ENCODE measurements around the gene GDAP2.
A peak's percentile ranks its signal among the peaks of the same experiment; 100 is the strongest.

Gene GDAP2, protein sequence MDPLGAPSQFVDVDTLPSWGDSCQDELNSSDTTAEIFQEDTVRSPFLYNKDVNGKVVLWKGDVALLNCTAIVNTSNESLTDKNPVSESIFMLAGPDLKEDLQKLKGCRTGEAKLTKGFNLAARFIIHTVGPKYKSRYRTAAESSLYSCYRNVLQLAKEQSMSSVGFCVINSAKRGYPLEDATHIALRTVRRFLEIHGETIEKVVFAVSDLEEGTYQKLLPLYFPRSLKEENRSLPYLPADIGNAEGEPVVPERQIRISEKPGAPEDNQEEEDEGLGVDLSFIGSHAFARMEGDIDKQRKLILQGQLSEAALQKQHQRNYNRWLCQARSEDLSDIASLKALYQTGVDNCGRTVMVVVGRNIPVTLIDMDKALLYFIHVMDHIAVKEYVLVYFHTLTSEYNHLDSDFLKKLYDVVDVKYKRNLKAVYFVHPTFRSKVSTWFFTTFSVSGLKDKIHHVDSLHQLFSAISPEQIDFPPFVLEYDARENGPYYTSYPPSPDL

DNA sequence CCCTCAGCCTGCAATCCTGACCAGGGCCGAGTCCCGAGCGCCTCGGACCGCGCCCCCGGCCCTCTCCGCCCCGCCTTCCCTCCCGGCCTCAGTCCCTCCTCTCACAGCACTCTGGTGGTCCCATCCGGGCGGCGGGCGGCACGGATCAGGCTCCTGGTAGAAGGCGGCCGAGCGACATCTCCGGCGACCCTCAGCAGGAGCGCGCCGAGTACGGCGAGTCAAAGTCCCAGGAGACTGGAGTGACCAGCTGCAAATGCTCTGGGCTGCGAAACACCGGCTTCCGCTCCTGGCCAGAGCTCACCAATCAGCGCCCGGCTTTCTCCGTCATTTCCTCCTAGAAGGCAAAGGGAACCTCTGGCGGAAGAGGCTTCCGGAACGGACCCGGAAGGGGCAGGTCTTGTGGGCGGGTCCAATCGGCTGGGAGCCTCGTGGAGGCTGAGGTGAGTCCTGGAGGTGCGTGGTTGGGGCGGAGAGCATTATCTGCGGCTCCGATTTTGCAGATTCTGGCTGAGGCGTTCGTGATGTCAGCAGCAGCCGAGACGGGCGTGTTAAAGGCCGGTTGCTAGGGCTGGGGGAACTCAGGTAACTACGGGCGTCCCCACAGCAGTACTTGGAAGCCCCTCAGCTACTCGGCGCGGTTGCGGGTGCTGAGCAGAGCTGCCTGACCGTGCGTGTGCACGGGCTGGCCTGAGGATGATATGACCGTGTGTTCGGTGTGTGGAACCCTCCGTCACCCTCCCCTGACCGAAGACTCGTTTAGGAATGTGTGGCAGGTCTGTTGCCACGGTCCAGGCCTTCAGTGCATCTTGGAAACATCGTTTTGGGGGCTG lies at the start of gene GDAP2, which contains the start of gene WDR3:
Gene GDAP2 (minus strand): TSS at position 279 of the 830 bp plus-strand sequence. CDS start 9,264 bp downstream, outside the sequence.
Gene WDR3 (plus strand): TSS at position 397 of the 830 bp plus-strand sequence. CDS start 3,581 bp downstream, outside the sequence.
- peak; percentile 94 for DNase-seq

DNA sequence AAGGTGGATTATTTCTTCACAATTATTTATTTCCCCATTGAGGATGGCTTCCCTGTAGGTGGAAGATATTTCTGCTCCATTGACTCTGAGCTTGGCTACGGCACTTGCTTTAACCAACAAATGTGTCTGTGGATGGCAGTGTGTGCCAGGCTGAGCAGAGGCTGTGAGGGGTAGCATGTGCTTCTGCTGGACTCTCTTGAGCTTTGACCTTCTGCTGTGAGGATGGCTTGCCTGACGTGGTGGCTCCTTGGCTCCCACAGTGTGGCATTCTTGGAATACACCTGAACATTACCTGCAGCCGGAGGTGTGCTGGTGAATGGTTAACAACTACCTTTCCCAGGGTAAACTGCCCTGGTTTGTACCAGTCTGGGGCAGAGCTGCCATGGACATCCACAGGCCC lies 47.0 kb upstream of the GDAP2 start:
- no peak for DNase-seq

DNA sequence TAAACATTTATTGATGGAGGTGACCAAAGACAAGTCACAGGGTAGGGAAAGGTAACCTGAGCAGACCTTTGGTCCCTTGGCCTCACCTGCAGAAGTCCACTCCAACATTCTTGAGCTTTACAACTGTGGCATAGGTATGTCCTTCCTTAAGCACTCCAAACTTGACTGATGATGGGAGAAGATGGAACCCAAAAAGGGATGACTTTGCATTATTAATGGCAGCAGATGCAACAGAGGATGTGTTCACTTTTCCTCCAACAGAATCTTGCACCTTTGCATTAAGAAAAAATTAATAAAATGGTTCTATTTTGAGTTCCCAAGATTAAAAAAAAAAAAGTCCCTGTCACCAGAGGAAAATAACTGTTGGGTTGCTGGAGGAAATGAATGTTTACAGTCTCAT lies 42.4 kb upstream of the GDAP2 start:
- no peak for DNase-seq

DNA sequence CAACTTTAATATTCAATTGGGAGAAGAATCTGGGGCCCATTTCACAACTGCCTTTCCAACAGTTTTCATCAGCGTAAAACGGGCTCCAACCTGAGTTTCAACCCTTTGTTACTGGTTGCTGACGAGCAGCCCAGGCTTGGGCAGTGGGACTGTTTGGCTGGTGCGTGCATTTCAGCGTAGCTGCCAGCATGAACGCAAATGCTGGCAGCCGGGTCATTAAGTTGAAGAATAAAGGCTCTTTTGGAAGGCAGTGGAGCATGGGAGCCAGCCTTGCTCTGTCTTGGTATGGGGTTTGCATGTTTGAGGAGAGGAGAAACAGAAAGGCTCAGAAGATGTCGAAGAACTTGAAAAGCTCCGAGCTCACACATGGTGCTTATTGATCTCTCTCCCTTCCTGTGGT lies 40.8 kb upstream of the GDAP2 start:
- DNase-seq, result no peak

DNA sequence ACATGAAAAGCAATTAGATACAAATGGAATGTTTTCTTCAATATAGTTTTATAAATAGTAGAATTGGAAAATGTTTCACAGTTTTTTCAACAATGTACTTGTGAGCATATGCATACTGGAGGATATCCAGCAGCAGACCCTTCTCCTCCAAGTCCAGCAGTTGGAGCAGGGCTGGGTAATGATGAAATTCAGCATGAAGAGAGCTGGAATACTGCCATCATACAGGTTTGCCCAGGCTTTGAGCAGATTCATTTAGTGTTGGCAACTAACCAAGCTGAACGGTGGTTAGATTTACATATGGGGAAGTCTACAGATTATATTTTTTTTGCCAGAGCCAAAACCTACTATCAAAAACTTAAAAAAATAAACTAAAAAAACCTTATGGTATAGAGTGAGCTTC lies 38.5 kb upstream of the GDAP2 start:
- no peak for DNase-seq

DNA sequence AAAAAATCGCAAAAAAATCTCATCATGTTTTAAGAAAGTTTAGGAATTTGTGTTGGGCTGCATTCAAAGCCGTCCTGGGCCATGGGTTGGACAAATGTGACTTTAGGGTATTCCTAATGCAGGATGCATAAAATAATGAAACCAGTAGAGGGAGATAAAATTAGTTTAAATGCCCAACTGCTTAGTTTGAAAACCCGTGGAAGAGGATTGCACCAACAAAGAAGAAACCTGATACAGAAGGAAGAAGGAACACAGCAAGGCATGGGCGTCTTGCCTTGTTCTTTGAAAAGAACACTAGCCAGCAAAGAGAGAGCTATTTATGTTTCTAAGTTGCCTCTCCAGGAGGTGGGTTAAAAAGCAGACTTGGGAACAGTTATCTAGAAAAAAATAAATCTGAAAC lies 38.1 kb upstream of the GDAP2 start:
- DNase-seq, result peak; percentile 1

DNA sequence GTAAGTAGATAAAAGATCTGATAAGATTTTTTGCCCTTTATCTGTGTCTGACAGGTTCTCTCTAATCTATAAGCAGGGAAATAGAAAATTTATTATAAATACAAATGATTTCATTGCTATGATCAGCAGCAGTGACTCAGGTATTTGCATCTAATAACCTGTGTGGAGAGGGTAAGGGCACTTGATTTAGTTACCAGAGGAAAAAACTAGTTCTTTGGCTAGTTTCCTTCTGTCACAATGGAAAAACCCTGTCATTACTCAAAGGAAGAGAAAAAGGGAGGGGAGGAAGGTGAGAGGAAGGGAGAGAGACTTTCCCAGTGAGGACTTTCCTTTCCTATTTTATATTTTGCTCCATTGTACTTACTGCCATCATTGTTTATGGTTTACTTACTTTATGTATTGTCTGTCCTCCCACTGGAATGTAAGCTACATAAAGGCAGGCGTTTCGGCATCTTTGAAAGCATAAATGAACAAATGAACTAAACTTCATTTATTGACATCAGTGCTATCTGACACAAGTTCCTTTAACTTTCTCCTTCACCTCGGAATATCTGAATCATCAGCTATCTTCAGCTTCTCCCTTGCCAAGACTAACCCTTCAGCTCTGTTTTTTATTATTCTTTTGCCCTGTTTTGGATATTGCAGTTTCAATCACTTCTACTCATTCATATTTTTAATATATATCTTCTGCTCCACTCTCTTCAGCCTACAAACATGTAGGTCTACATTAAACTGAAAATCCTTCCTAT lies 35.0 kb upstream of the GDAP2 start:
- no peak for DNase-seq

DNA sequence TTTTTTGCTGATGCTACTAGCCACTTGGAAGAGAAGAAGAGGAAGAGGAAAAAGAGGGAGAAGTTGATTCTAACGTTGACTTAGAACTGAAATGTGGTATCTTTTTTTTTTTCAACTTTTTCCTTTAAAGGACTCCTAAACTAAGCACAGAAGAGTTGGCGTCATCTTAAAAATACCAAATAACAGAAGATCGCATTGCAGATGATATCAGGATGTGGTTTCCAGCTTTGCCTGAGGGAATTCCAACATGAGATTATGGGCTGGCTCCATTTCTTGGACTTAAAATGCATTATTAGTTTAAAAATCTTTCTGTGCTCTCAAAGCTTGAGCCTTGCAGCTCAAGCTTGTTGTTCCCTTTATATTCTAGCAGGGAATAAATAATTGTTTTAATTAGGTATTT lies 29.9 kb upstream of the GDAP2 start:
- DNase-seq, result no peak

DNA sequence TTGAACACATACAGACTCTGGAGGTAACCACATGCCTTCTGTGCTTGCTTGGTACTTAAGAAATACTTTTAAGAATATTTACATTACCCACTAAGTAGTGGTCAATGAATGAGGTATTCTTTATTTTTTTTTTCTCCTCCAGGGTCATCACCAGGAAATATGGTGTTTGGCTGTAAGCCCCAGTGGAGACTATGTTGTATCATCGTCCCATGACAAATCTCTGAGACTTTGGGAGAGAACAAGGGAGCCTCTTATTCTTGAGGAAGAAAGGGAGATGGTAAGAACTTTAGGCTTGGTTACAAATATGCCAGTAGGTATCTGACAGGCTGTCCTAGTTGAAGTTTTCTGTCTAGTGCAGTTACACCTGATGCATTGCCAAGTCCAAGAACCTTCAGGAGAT lies 23.0 kb upstream of the GDAP2 start:
- DNase-seq, result no peak

DNA sequence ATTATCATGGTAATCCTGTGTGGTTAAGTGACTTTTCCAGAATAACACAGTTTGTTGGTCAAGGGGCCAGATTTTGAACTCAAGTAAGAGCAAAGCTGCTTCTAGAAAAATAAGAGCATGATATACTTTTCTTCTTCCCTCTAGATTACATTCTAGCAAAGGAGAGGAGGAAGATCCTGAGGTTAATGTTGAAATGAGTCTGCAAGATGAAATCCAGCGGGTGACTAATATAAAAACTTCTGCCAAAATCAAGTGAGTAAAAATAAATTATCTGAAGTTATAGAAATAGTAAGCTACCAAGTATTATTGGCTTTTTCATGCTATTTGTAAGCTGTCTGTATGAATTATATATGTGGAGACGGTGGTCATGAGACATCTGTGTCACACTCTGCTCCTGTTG lies 12.9 kb upstream of the GDAP2 start:
- no peak for DNase-seq

DNA sequence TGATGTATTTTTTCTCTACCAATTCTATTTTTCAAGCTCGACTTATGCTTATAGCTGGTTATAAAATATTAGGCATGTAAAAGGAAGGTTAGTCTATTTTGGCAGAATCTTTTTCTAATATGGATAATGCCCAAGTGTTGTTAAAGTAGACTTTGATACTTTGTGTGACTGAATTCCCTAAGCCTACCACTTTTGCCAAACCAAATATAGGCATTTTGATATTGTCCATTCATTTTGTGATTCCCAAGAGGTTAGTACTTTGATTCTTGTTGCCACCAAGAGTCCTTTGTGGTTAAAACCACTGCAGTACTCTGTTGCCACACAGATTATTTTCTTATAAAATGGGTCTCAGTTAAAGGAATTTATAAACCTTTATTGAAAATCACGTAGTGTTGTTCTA lies 4.3 kb upstream of the GDAP2 start:
- no peak for DNase-seq

DNA sequence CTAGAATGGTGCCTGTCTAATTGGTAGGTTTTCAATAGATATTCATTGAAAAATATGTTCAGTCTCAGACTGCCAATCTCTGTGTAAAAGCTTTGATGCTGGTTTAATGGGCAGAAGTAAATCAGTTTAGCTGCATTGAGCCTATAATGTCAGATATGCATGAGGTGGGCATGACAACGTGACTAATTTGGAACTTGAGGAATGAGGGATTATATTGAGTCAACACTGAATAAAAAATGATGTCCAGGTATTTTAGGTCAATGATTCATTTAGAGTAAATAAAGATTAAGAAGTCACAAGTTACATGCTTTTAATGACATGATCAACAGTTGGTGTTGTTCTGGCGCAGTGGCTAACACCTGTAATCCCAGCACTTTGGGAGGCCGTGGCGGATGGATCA lies 3.2 kb upstream of the GDAP2 start:
- no peak for DNase-seq

DNA sequence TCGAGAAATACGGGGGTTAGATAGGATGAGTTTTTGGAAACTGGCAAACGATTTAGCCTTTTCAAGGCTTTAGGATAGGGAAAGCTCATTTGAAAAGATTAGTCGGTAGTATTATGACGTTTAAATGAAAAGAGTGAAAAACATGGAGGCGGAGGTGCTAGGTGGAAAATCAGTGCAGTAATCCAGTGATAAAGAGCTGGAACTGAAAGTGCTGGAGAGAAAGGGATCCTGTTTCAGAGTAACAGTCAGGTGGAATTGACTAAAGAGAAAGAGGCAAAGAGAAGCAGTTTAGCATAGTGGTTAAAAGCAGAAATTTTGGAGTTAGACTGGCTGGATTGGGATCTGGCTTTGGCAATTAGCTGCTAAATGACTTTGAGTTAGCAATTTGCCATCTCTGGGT lies 1.1 kb upstream of the GDAP2 start:
- no peak for DNase-seq

DNA sequence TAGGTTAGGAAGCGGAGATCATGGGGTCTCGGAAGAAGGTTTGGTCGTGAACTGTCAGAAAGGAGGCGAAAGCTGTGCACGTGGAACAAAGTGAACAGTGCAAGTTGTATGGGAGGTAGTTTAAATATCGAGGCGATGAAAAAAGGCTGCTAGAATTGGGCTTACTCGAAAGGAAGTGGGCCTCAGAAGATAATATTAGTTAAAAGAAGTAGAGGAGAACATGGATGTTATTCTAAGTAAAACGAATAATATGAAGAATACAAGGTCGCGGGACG lies 689 bp upstream of the GDAP2 start:
- no peak for DNase-seq

DNA sequence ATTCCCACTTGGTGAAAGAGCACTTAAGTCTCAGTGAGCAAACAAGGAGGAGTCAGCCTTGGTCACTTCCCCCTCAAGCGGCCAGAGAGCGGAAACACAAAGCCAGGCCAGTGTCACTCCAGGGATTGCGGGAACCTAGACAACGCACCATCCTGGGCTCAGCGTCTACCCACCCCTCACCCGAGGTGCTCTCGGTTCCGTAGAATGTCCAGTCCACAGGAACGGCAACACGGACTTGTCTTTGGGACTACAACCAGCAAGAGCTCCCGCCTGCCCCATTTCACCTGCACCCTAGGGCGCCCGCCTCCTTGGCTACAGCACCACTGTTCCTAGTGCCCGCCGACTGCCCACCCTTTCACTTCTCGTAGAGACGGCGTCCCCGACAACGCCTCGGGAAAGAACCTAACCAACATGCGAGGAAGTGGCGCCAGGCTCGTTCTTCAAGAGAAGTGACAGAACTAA lies 509 bp downstream of the GDAP2 start:
- DNase-seq, result peak; percentile 63

DNA sequence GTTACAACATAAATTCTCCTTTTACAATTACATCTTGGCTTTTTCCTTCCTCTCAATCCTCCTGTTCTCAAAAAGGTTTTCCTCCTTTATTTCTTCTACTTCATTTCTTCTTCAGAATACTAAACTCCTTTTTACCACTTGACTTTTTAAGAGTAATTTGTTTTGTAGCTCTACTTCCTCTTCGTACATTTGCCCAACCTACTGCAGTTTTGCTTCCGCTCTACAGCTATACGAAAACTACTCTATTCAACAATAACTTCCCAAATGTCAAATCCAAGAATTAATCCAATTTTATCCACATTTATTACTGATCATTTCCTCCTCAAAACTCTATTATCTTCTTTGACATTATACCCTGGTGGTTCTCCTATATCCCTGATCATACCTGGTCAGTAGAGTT lies 3.4 kb downstream of the GDAP2 start:
- DNase-seq, result no peak

DNA sequence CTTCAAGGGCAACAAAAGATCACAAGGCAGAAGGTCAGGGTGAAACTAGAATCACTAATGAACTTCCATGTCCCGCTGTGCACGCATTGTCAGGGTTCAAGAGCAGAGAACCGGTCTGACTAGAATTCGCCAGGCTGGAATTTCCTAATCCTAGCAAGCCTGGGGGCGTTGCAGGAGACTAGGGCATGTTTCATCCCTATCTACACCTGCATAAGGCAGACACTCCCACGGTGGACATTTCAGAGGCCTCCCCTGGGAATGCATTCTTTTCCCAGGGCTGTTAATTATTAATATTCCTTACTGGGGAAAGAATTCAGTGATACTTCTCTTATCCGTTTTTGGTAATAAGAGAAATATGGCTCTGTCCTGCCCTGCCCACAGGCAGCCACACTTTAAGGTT lies 6.7 kb downstream of the GDAP2 start:
- DNase-seq, result peak; percentile 0

DNA sequence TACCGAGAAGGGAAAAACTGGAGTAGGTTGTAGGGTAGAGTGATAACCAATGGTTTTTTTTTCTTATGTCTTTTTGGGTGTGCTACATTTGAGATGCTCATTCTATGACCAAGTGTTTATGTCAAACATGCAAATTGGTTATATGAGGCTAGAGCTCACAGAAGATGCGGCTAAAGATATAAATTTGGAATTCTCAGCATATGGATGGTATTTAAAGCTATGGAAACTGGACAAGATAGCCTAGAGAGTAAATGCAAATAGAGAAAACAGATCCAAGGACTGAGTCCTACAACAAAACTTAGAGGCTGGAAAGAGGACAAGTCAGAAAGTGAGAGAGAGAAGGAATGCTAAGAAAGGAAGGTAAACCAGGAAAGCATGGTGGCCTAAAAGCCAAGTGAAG lies 7.4 kb downstream of the GDAP2 start:
- no peak for DNase-seq

DNA sequence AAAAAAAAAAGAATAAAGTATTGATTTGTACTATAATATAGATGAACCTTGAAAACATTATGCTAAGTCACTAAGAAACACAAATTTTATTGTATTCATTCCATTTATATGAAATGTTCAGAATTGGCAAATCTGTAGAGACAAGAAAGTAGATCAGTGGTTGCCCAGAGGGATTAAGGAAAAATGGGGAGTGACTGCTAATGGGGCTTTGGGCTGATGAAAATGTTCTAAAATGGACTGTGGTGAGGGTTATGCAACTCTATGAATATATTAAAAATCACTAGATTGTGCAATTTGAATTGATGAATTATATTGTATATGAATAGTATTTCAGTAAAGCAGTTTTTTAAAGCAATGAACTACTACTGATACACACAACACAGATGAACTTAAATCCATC lies 10.0 kb downstream of the GDAP2 start:
- DNase-seq, result no peak

DNA sequence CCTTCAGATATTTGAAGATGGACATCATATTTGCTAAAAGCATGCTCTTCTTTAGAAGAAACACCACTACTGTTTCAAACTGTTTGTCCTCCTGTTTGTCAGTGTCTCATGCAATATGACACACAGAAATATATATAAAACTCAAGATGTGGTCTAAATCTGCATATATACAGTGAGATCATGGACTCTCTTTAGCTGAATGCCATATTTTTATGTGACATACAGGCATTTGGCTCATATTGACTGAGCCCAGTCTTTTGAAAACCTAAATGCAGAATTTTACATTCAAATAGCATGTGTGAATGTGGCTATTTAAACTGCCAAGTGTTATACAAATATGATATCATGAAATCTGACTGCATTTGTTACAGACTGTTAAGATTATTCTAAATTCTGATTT lies 18.4 kb downstream of the GDAP2 start:
- no peak for DNase-seq

DNA sequence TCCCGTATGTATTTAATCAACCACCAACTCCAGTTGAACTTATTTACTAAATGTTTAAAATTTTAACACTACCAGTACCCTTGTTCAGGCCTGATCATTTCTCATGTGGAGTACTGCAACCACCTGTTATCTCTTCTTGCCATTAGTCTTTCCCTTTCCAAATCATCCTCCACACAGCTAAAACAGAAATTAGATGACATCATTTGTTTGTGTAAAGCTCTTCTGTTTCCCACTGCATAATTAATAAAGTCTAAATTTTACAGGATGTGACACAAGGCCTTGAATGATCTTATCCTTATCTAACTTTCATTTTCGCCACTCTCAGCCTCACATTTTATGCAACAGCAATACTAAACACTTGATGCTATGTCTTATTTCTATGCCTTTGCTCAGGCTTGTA lies 24.4 kb downstream of the GDAP2 start:
- DNase-seq, result no peak

DNA sequence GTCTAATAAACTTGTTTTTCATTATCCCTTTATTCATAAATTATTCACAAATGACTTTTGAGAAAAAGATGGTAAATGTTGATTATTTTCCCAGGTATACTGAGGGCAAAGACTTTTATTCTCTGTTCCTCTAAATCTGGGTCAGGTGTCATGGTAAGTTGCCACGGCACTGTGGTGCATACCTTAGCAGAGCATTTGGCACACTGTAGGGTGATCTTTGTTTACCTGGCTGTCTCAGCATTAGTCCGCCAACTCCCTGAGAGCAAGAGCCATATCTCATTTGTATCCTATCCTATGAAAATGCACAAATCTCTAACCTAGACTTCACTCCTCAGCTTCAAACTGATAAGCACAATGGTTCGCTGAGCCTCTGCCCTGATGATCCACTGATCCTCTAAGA lies 24.9 kb downstream of the GDAP2 start:
- DNase-seq, result no peak

DNA sequence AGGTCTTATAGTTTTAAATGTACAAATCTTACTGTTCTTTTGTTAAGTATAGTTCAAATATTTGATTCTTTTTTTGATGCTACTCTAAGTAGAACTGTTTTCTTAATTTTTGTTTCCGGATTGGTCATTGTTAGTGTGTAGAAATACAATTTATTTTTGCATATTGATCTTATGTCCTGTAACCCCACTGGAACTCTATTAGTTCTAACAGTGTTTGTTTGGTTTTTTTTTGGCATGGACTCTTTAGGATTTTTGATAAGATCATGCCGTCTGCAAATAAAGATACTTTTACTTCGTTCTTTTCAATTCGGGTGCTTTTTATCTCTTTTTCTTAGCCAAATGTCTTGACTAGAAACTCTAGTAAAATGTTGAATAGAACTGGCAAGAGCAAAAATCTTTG lies 26.5 kb downstream of the GDAP2 start:
- DNase-seq, result no peak

All from DMS53 (cell line).